Ovary (tissue), 3 donors: ENCODE data around the gene USP30.

Experiments used
- EP300 ChIP-seq: sonication (generic); formaldehyde crosslinking; IDR thresholded peaks from one replicate; pipeline ENCODE4 v1.6.1; 2017; ENCODE audit warnings: antibody characterized with exemption
- POLR2A ChIP-seq: fragments of 450-650 bp; IDR thresholded peaks from one replicate; pipeline ENCODE4 v1.6.1; 2017; ENCODE audit warnings: antibody characterized with exemption, mild to moderate bottlenecking, moderate library complexity
- TF ChIP-seq, protein P1 (sequence below), 3 donors: fragments of 450-650 bp in 2 of 3; fragments of 200-600 bp in 1 of 3; IDR thresholded peaks; one replicate each; pipeline versions ENCODE4 v1.5.1 to v1.8.0; 2016 to 2022; ENCODE audit warnings: antibody characterized with exemption in 3 of 3, mild to moderate bottlenecking in 1 of 3
- donor health status: DM: no; HTN: no; CAD: no.

- TF ChIP-seq, protein P1, sequence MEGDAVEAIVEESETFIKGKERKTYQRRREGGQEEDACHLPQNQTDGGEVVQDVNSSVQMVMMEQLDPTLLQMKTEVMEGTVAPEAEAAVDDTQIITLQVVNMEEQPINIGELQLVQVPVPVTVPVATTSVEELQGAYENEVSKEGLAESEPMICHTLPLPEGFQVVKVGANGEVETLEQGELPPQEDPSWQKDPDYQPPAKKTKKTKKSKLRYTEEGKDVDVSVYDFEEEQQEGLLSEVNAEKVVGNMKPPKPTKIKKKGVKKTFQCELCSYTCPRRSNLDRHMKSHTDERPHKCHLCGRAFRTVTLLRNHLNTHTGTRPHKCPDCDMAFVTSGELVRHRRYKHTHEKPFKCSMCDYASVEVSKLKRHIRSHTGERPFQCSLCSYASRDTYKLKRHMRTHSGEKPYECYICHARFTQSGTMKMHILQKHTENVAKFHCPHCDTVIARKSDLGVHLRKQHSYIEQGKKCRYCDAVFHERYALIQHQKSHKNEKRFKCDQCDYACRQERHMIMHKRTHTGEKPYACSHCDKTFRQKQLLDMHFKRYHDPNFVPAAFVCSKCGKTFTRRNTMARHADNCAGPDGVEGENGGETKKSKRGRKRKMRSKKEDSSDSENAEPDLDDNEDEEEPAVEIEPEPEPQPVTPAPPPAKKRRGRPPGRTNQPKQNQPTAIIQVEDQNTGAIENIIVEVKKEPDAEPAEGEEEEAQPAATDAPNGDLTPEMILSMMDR (IDR thresholded peaks at IDR 0.05) = no peak
- TF ChIP-seq POLR2A (no peak), EP300 (no peak)
These were observed 52.8 kb downstream of the USP30 start for GRCh38 chr12:109105176-109105575.
